CD14-positive monocyte (primary cell): Measurements from ENCODE around the gene SHISA6. TPM values are rescaled to one million over a fixed set of nuclear protein-coding genes. Genes with fewer than 3 reads are reported as not detected.

Experiments
- DNase-seq, 3 donors: peaks; one replicate each; pipeline ENCODE4 v3.0.0-alpha.2; 2011 to 2022
- H2AFZ ChIP-seq: 2 replicates; pipeline ENCODE4 v1.6.0; 2012; ENCODE audit warnings: mild to moderate bottlenecking, low read depth, low read length, inconsistent platforms; ENCODE audit not compliant: insufficient read depth, poor library complexity, severe bottlenecking
- H3K27ac ChIP-seq, 2 donors: 1 replicate in 1 of 2; 2 replicates in 1 of 2; pipeline ENCODE4 v1.5.1; 2012 to 2013; ENCODE audit warnings: low read length in 2 of 2, control low read depth in 1 of 2, inconsistent platforms in 1 of 2, low read depth in 1 of 2, mild to moderate bottlenecking in 1 of 2
- H3K27me3 ChIP-seq, 2 donors: one replicate each; pipeline versions ENCODE4 v1.6.0 to v1.6.1; 2011 to 2013; ENCODE audit warnings: low read length in 2 of 2; ENCODE audit not compliant: control insufficient read depth in 2 of 2, insufficient read depth in 2 of 2
- H3K36me3 ChIP-seq, 2 donors: replicated peaks in 1 of 2; 1 replicate in 1 of 2; 2 replicates in 1 of 2; pipeline versions ENCODE4 v1.5.1 to v1.6.1; 2012 to 2013; ENCODE audit warnings: low read length in 2 of 2, control low read depth in 1 of 2, inconsistent platforms in 1 of 2, mild to moderate bottlenecking in 1 of 2; ENCODE audit not compliant: insufficient read depth in 2 of 2, control insufficient read depth in 1 of 2
- H3K4me1 ChIP-seq, 2 donors: 1 replicate in 1 of 2; 2 replicates in 1 of 2; pipeline versions ENCODE4 v1.5.1 to v1.6.1; 2012 to 2013; ENCODE audit warnings: low read length in 2 of 2, control low read depth in 1 of 2, inconsistent platforms in 1 of 2, mild to moderate bottlenecking in 1 of 2, moderate library complexity in 1 of 2; ENCODE audit not compliant: insufficient read depth in 2 of 2, control insufficient read depth in 1 of 2
- H3K4me2 ChIP-seq: replicated peaks from 2 replicates; pipeline ENCODE3; 2012; ENCODE audit warnings: low read length, moderate library complexity, mild to moderate bottlenecking; ENCODE audit not compliant: poor library complexity, severe bottlenecking; ENCODE audit errors: extremely low read depth
- H3K4me3 ChIP-seq, 3 experiments: fragments of 200-600 bp in 1 of 3; sonication (generic) in 1 of 3; replicated peaks in 1 of 3; 1 replicate in 2 of 3; 2 replicates in 1 of 3; pipeline ENCODE4 v1.5.1; 2011 to 2013; ENCODE audit warnings: low read length in 3 of 3, mild to moderate bottlenecking in 3 of 3, control low read depth in 2 of 3, low read depth in 2 of 3, inconsistent platforms in 1 of 3, moderate library complexity in 1 of 3
- H3K79me2 ChIP-seq: 2 replicates; pipeline ENCODE4 v1.6.0; 2012; ENCODE audit warnings: mild to moderate bottlenecking, control low read depth, inconsistent platforms, low read length, moderate library complexity; ENCODE audit not compliant: insufficient read depth
- H3K9ac ChIP-seq: 2 replicates; pipeline ENCODE4 v1.6.0; 2017; ENCODE audit warnings: low read length, mild to moderate bottlenecking; ENCODE audit not compliant: insufficient read depth, poor library complexity, severe bottlenecking
- H3K9me3 ChIP-seq, 2 donors: replicated peaks in 1 of 2; 1 replicate in 1 of 2; 2 replicates in 1 of 2; pipeline versions ENCODE4 v1.5.1 to v1.6.1; 2012 to 2013; ENCODE audit warnings: low read length in 2 of 2, control low read depth in 1 of 2; ENCODE audit not compliant: control insufficient read depth in 1 of 2, insufficient read depth in 1 of 2
- H4K20me1 ChIP-seq: 2 replicates; pipeline ENCODE4 v1.6.0; 2012; ENCODE audit warnings: mild to moderate bottlenecking, low read length, control low read depth, moderate library complexity; ENCODE audit not compliant: insufficient read depth
- H3K27ac Mint-ChIP-seq, 7 donors: one replicate each; pipeline ENCODE4 v1.8.0; 2020; ENCODE audit warnings: mild to moderate bottlenecking in 7 of 7, mixed read lengths in 7 of 7, moderate library complexity in 6 of 7, inconsistent platforms in 2 of 7
- H3K27me3 Mint-ChIP-seq, 3 donors: one replicate each; pipeline ENCODE4 v1.8.0; 2021 to 2022; ENCODE audit warnings: low read depth in 3 of 3, mild to moderate bottlenecking in 3 of 3, mixed read lengths in 3 of 3, moderate library complexity in 3 of 3, inconsistent platforms in 1 of 3
- H3K36me3 Mint-ChIP-seq, 2 donors: one replicate each; pipeline ENCODE4 v1.8.0; 2020; ENCODE audit warnings: mixed read lengths in 2 of 2, inconsistent platforms in 1 of 2, mild to moderate bottlenecking in 1 of 2
- H3K4me1 Mint-ChIP-seq: one replicate; pipeline ENCODE4 v1.8.0; 2020; ENCODE audit warnings: mild to moderate bottlenecking, mixed read lengths
- H3K4me3 Mint-ChIP-seq, 2 donors: one replicate each; pipeline ENCODE4 v1.8.0; 2020; ENCODE audit warnings: mild to moderate bottlenecking in 2 of 2, mixed read lengths in 2 of 2, moderate library complexity in 1 of 2
- H3K9me3 Mint-ChIP-seq, 7 donors: one replicate each; pipeline ENCODE4 v1.8.0; 2020 to 2022; ENCODE audit warnings: mixed read lengths in 7 of 7, mild to moderate bottlenecking in 6 of 7, moderate library complexity in 6 of 7, inconsistent platforms in 2 of 7
- CTCF ChIP-seq: fragments of 200-600 bp; IDR thresholded peaks from one replicate; pipeline ENCODE4 v1.8.0; 2022; ENCODE audit warnings: antibody characterized with exemption, mild to moderate bottlenecking
- WGBS: methylation state at CpG from one replicate; pipeline ENCODE4 v1.1.5; 2013; ENCODE audit warnings: missing lambda C conversion rate; ENCODE audit not compliant: insufficient coverage; 5-methylcytosine and 5-hydroxymethylcytosine counted together
- intact Hi-C, 2 donors: fragments of 100-400 bp; cut with micrococcal nuclease; formaldehyde crosslinking; loops; one replicate each; pipeline versions ENCODE4 v1.15.0 to v1.15.1; 2023
- polyA plus RNA-seq, 3 donors: library from polyadenylated mRNA; depleted of rRNA in 1 of 3; unstranded in 2 of 3; stranded (reverse) in 1 of 3; fragments of 300-500 nt in 2 of 3; fragments of >200 nt in 1 of 3; fragmentation: Illumina TruSeq in 2 of 3; gene quantifications; 1 replicate in 2 of 3; 2 replicates in 1 of 3; pipeline ENCODE4 v1.2.3, GENCODE V29; 2012 to 2021

The SHISA6 gene
- polyA plus RNA-seq, 3 donors, result not detected

- H3K4me1 ChIP-seq, result no peaks in the 10 kb centered on the region
- H3K9ac ChIP-seq, result no peak overlapping the region
- no peaks in the 10 kb centered on the region for H4K20me1 ChIP-seq
- intact Hi-C loops, result no loop called here
- H3K4me1 Mint-ChIP-seq, result no peaks in the 10 kb centered on the region
- H3K27ac Mint-ChIP-seq, result no peak overlapping the region
- peaks cover 0 to 13% (median 8%) of the 10 kb centered on the region in 7 donors for H3K9me3 Mint-ChIP-seq
- 100% methylated on average over 1 of the region's 3 CpGs for WGBS
- no peaks in the 10 kb centered on the region for H3K36me3 ChIP-seq
- no peaks in the 10 kb centered on the region for H3K27me3 ChIP-seq
- H3K27me3 Mint-ChIP-seq, result no peaks in the 10 kb centered on the region
- no peaks in the 10 kb centered on the region for H3K36me3 Mint-ChIP-seq
- TF ChIP-seq CTCF, result no peak
- DNase-seq, result no peak
- H3K4me3 Mint-ChIP-seq, result no peak overlapping the region
- H3K4me3 ChIP-seq, result no peak overlapping the region
- no peak overlapping the region for H3K4me2 ChIP-seq
- peaks cover 0 to 14% of the 10 kb centered on the region in 2 donors for H3K9me3 ChIP-seq
- H3K79me2 ChIP-seq, result no peaks in the 10 kb centered on the region
- no peak overlapping the region for H3K27ac ChIP-seq
- H2AFZ ChIP-seq, result no peak overlapping the region
Observed at GRCh38 chr17:11349106-11349505, 108.1 kb downstream of the SHISA6 start.

GRCh38 chr17:11351479-11351878 is 110.5 kb downstream of the SHISA6 start:
- no peaks in the 10 kb centered on the region for H3K4me1 Mint-ChIP-seq
- intact Hi-C loops, result no loop called here

More at GRCh38 chr17:11351479-11351878, 110.5 kb downstream of the SHISA6 start:
- H3K36me3 Mint-ChIP-seq, result no peaks in the 10 kb centered on the region
- no peak for DNase-seq
- peaks cover 0 to 12% (median 9%) of the 10 kb centered on the region in 7 donors for H3K9me3 Mint-ChIP-seq
- Histone ChIP-seq H3K36me3 (no peaks in the 10 kb centered on the region), H2AFZ (no peak overlapping the region), H3K27me3 (no peaks in the 10 kb centered on the region), H3K4me1 (no peaks in the 10 kb centered on the region), H3K4me2 (no peak overlapping the region), H3K27ac (no peak overlapping the region), H3K79me2 (no peaks in the 10 kb centered on the region), H3K9me3 (peaks cover 22 to 30% of the 10 kb centered on the region in 2 donors), H3K4me3 (no peak overlapping the region), H3K9ac (no peak overlapping the region), H4K20me1 (no peaks in the 10 kb centered on the region)
- TF ChIP-seq CTCF, result no peak
- whole genome bisulfite sequencing, result no CpG with 5 or more reads among the region's 2 CpGs
- no peak overlapping the region for H3K4me3 Mint-ChIP-seq
- H3K27ac Mint-ChIP-seq, result no peak overlapping the region
- no peaks in the 10 kb centered on the region for H3K27me3 Mint-ChIP-seq
